Measurements from ENCODE around the gene ENDOU.

The ENDOU gene

DNA sequence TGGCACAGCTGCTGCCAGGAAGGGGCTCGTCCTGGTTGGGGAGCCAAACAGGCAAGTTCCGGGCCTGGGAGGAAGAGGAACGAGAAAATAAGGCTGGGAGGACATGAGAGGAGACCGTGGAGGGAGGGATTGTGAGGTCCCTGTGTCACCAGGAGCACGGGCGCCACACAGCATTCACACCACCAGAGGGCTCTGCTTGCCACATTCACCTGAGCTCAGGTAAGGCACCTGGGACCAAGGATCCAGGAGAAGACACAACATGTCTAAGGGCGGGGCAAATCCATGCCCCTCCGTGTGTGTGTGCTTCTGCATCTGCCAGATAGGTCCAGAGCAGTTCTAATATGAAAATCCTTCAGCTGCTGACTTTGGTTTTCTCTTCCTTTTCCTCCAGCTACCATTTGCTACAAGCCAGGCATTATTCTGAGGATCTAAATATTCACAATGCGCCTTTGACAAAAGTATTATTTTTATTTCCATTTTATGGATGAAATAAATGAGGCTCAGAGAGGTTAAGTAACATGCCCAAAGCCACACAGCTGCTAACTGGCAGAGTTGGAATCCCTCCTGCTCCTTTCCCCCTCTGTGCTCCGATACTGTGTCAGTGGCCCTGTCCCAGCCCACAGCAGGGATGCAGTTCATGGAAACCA lies 18.8 kb upstream of the ENDOU start:
- DNase-seq (ENCODE audit: low read depth), result no peak

- DNase-seq (ENCODE audit: low read depth), result no peak
Measured at GRCh38 chr12:47743311-47743860, 18.1 kb upstream of the ENDOU start.

DNA sequence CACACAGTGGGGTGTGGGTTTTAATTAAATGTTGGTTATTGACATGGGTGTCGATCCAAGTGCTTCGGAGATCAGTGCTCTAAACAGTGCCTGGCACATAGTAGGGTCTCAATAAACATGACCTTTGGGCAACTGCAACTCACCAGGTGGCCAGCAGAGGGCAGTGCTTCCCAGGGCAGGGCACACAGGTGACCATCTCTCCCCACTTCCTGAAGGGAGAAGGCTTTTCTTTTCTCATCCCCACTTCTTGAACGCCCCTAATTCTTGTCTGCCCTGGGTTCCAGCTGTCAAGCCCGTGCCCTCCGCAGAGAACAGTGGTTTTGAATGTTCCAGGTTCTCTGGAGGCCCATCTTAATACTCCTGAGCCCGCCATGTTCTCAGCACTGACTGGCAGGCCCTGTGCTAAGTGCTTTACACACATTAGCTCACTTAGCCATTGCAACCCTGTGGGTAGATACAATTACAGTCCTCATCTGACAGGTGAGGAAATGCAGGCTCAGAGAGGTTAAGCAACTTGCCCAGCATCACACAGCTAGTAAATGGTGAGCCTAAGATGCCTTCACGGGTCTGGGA lies 17.0 kb upstream of the ENDOU start:
- DNase-seq (ENCODE audit: low read depth), result peak; percentile 58

GRCh38 chr12:47741340-47741703 lies 16.0 kb upstream of the ENDOU start:
- DNase-seq (ENCODE audit: low read depth), result no peak

DNA sequence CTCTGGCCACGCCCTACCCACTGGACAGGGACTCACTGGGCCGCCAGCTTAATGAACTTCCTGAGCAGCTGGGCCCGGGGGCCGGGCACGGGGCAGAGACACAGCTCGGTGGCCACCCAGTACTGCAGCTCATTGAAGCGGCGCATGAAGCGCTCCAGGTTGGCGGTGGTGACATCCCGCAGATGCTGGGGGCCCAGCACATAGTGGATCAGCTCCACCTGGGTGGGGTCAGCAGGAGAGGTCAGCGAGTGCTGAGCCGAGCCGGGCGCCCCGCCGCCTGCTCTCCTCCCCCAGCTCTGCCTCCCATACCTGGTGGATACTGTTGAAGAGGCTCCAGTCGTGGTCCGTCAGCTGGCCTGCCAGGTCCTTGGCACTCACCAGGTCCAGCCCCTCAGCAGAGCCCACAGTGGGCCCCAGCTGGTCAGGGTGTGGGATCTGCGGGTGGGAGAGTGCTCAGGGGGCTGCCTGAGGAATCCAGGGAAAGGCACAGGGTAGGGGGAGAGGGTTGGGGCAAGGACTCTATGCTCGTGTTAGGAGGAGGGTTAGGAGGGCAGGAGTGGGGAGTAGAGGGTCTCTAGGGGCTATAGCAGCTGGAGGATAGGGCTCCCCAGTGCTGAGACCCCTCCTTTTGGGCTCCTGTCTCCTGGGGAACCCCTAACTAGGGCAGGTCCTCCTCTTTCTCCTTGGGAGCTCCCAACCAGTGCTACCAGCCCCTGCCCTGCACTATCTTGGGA lies 15.5 kb upstream of the ENDOU start:
- no peak for DNase-seq (ENCODE audit: low read depth)

GRCh38 chr12:47739979-47740378 lies 14.7 kb upstream of the ENDOU start:
- no peak for DNase-seq (ENCODE audit: low read depth)

GRCh38 chr12:47739297-47739696 lies 14.0 kb upstream of the ENDOU start:
- no peak for DNase-seq (ENCODE audit: low read depth)

DNA sequence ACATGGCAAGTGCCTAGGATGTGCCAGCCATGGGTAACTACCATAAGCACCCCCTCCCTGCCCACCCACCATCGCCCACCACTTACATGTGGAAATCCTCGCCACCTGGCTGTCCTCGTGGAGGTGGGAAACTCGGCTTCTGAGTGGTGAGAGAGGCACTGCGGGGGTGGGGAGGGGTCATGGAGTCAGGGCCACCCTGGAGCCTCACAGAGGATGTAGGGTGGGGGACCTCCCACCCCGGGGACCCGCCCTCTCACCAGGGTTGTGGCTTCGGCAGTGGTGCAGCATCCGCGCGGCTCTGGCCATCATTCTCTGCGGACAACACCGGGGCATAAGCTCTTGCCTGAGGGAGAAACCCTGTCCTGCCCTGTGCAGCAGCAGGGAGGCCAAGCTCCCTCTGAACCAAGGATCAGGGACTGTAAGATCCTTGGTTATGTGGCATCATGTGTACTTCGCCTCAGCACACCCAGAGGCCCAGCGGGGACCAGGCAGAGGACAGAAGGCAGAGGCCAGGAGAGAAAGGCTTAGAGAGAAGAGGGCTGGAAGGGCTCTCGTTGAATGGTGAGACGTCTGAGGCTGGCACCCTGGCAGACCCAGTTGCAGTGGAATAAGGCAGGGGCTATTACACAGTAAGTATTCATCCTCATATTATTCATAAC lies 12.8 kb upstream of the ENDOU start:
- no peak for DNase-seq (ENCODE audit: low read depth)

- DNase-seq (ENCODE audit: low read depth), result no peak
Measured at GRCh38 chr12:47736877-47737676, 11.8 kb upstream of the ENDOU start.

DNA sequence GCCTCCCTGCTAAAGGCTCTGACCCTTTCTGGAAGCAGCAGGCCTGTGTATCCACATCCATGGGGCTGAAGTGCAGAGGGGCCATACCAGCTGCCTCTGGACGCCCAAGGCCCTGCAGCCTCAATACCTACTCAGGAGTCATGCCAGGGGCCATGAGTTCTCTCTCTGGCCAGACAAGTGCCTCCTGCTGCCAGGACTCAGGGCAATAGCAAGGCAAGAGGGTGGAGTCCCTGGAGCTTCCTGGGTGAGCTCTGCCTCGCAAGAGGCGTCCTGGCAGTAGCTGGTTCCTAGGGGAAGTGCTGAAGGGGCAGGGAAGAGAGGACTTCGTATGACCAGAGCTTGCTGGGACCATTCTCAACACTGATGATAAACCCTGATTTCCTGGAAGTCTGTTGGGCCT lies 10.9 kb upstream of the ENDOU start:
- no peak for DNase-seq (ENCODE audit: low read depth)

GRCh38 chr12:47735649-47736048 lies 10.4 kb upstream of the ENDOU start:
- DNase-seq (ENCODE audit: low read depth), result no peak

GRCh38 chr12:47734725-47735480 lies 9.6 kb upstream of the ENDOU start:
- no peak for DNase-seq (ENCODE audit: low read depth)

GRCh38 chr12:47733142-47733541 lies 7.9 kb upstream of the ENDOU start:
- no peak for DNase-seq (ENCODE audit: low read depth)

DNA sequence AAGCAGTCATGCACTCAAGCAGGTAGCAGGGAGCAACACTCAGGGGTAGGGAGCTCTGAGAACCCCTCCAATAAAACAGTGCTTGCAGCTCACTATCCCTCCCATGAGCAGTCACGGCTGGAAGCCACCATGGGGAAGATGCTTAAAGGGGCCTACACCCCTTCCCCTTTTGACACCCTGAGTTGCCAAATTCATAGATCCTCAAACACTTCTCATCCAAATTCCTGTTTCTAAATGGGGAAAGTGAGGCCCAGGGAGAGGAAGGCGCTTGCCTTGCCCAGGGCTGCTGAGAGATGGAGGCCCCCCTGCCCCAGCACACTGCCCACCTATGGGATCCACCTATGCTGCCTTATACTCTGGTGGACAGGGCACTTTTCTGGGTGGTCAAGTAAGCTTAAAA lies 7.2 kb upstream of the ENDOU start:
- DNase-seq (ENCODE audit: low read depth), result no peak

DNA sequence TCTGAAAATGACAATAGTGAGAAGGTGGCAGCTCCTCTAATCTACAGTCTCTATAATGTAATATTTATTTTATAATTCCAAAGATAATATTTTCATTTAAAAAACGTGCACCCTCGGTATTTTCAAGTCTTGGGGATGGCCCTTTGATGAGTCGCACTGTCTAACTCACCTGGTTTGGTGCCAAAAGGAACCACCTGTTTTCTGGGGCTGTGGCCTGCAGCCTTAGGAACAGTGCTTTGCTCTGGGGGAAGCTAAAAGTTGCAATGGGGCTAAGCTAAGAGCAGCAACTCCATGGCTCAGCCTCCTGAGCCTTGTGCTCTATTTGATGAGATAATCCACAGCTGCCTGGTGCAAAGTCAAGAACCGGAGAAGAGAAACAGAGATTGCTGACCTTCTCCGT lies 6.4 kb upstream of the ENDOU start:
- no peak for DNase-seq (ENCODE audit: low read depth)

GRCh38 chr12:47730341-47730744 lies 5.1 kb upstream of the ENDOU start:
- peak; percentile 69 for DNase-seq (ENCODE audit: low read depth)

- peak; percentile 89 for DNase-seq (ENCODE audit: low read depth)
Measured at GRCh38 chr12:47729233-47729632, 3.9 kb upstream of the ENDOU start.

DNA sequence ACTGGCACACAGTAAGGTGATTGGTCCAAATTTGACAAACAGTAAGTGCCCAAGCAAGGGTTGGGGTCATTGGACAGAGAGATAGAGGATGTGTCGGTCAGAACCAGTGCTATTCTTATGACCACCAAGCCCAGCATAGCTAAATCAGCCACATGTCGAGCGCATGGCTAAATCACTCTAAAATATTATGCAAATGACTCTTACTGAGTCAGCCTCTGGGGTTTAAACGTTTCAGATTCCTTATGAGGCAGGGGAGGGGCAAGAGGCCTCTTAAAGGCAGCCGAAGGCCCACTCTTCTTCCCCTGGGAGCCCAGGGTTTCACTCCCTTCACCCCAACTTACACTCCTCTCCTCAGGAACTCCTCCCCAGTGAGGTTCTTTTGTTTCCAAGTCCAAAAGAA lies 603 bp upstream of the ENDOU start:
- peak; percentile 90 for DNase-seq (ENCODE audit: low read depth)

- DNase-seq (ENCODE audit: low read depth), result no peak
Measured at GRCh38 chr12:47722941-47723631, 2.2 kb downstream of the ENDOU start.

- no peak for DNase-seq (ENCODE audit: low read depth)
Measured at GRCh38 chr12:47722136-47722834, 3.0 kb downstream of the ENDOU start.
